ENCODE measurements around the gene ZBTB20. TPM values are rescaled to one million over a fixed set of nuclear protein-coding genes. Genes with fewer than 3 reads are reported as not detected.

The ZBTB20 gene
- total and polyA plus RNA-seq, 4 donors, result 3.1 to 57.4 (median 29.3) TPM

DNA sequence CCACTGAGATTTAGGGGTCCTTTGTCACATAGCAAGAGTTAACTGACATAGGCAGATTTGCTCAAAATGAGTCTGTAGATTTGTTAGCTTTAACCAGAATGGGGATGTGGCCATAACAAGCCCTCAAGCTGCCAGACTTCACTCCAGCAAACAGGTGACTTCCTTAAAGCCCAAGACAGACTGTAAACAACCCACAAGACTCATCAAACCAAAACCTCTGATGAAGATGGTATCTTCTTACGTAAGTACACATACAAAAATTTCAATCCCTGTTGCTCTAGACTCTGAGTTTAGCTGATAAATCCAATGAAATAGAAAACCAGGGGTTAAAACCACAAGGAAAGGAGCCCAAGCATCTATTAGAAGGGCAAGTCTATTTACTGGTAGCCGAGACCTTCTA lies 18.2 kb upstream of the ZBTB20 start:
- Histone ChIP-seq H3K27me3 (ENCODE audit: control insufficient read depth, insufficient read depth, low read length) (no peaks in the 10 kb centered on the region), H3K4me1 (ENCODE audit: control insufficient read depth, insufficient read depth, low read length) (no peaks in the 10 kb centered on the region), H3K9me3 (ENCODE audit: control insufficient read depth, insufficient read depth, low read length) (no peaks in the 10 kb centered on the region), H3K4me3 (ENCODE audit: low read depth, low read length) (no peak overlapping the region), H3K36me3 (ENCODE audit: control insufficient read depth, insufficient read depth, low read length) (no peaks in the 10 kb centered on the region), H3K27ac (ENCODE audit: low read depth, low read length) (no peak overlapping the region)
- WGBS (ENCODE audit: insufficient coverage), result 100% methylated on average over 1 of the region's 2 CpGs
- DNase-seq (ENCODE audit: low read depth in 4 of 6, low spot score in 6 of 6), result no peak

DNA sequence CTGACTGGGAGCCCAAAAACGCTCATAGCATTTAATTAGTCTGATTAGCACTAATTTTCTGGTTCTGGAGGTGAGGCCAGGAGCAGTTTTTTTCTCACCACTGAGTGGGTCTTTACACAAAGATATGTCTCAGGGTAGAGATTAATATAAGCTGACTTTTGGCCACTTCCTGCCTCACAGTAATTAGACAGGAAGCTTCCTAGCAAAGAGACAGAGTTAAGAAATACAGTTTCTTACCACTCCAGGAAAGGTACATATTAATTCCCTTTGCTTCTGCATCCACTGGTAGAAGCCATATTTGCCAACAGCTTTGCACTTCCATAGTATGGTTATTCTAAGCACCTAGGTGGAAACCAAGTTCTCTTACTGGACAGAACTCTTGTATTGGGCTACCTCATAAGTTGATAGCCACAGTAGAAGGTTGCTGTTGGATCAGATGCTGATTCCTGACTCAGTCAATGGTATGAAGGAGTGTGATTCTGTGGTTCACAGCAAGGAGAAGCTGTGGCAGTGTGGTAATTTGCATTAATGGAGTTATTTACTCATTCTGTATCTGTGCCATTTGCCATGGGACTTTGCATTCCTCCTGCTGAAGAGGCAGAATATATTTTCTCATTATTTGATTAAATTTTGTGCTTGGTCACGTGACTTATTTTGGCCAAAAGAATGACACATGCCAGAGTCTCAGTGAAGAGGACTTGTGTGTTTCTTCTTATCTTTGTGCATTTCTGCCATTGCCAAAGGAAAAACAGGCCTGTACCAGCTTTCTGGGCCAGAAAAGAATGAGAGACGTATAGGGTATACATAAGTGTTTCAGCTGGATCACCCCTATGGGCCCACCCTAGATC lies 17.5 kb upstream of the ZBTB20 start:
- Histone ChIP-seq H3K4me1 (ENCODE audit: control insufficient read depth, insufficient read depth, low read length) (no peaks in the 10 kb centered on the region), H3K27me3 (ENCODE audit: control insufficient read depth, insufficient read depth, low read length) (no peaks in the 10 kb centered on the region), H3K9me3 (ENCODE audit: control insufficient read depth, insufficient read depth, low read length) (no peaks in the 10 kb centered on the region), H3K36me3 (ENCODE audit: control insufficient read depth, insufficient read depth, low read length) (no peaks in the 10 kb centered on the region), H3K4me3 (ENCODE audit: low read depth, low read length) (no peak overlapping the region), H3K27ac (ENCODE audit: low read depth, low read length) (no peak overlapping the region)
- 92% methylated on average over 2 of the region's 3 CpGs for WGBS (ENCODE audit: insufficient coverage)
- no peak for DNase-seq (ENCODE audit: low read depth in 4 of 6, low spot score in 6 of 6)

DNA sequence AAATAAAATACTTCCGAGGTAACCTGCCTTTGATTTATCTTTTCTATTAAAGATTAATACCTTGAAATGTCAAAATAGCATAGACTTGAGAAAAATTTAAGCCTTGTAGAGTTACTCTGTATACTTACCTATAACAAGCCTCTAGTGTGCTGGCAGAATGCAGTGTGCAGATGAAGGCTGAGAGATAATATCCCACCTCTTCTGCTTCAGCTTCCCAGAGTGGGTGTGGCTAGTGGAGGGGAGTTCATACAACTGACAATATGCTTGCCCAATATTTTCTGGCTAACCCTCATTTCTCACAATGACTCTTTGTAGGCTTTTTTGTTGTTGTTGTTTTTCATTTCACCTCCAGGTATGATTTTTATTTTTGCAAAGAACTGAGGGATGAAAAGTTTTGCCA lies 15.7 kb upstream of the ZBTB20 start:
- no peaks in the 10 kb centered on the region for H3K9me3 ChIP-seq (ENCODE audit: control insufficient read depth, insufficient read depth, low read length)
- no CpG with 5 or more reads among the region's 1 CpG for WGBS (ENCODE audit: insufficient coverage)
- no peak for DNase-seq (ENCODE audit: low read depth in 4 of 6, low spot score in 6 of 6)
- no peaks in the 10 kb centered on the region for H3K27me3 ChIP-seq (ENCODE audit: control insufficient read depth, insufficient read depth, low read length)
- no peaks in the 10 kb centered on the region for H3K4me1 ChIP-seq (ENCODE audit: control insufficient read depth, insufficient read depth, low read length)
- H3K4me3 ChIP-seq (ENCODE audit: low read depth, low read length), result no peak overlapping the region
- no peak overlapping the region for H3K27ac ChIP-seq (ENCODE audit: low read depth, low read length)
- H3K36me3 ChIP-seq (ENCODE audit: control insufficient read depth, insufficient read depth, low read length), result no peaks in the 10 kb centered on the region

DNA sequence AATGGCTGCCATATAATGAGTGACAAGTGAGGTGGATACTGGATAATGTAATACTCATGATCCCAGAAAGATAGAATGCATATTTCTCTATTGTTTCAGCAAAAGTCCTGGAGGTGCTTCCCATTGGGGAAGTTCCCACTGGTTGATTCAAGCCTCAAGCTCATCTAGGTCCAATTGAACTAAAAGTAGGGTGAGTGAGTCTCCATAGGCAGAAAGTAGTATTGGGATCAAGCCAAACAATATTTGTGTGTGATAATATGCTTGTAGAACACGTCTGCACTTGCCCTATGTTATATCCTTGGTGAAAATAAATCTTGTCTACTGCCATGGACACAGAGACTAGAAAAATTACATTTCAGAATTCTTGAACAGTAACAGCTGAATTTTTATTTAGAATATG lies 14.8 kb upstream of the ZBTB20 start:
- no peak overlapping the region for H3K27ac ChIP-seq (ENCODE audit: low read depth, low read length)
- no peaks in the 10 kb centered on the region for H3K4me1 ChIP-seq (ENCODE audit: control insufficient read depth, insufficient read depth, low read length)
- H3K9me3 ChIP-seq (ENCODE audit: control insufficient read depth, insufficient read depth, low read length), result no peaks in the 10 kb centered on the region
- WGBS (ENCODE audit: insufficient coverage), result no CpG with 5 or more reads among the region's 1 CpG
- no peaks in the 10 kb centered on the region for H3K36me3 ChIP-seq (ENCODE audit: control insufficient read depth, insufficient read depth, low read length)
- no peak overlapping the region for H3K4me3 ChIP-seq (ENCODE audit: low read depth, low read length)
- H3K27me3 ChIP-seq (ENCODE audit: control insufficient read depth, insufficient read depth, low read length), result no peaks in the 10 kb centered on the region
- no peak for DNase-seq (ENCODE audit: low read depth in 4 of 6, low spot score in 6 of 6)

DNA sequence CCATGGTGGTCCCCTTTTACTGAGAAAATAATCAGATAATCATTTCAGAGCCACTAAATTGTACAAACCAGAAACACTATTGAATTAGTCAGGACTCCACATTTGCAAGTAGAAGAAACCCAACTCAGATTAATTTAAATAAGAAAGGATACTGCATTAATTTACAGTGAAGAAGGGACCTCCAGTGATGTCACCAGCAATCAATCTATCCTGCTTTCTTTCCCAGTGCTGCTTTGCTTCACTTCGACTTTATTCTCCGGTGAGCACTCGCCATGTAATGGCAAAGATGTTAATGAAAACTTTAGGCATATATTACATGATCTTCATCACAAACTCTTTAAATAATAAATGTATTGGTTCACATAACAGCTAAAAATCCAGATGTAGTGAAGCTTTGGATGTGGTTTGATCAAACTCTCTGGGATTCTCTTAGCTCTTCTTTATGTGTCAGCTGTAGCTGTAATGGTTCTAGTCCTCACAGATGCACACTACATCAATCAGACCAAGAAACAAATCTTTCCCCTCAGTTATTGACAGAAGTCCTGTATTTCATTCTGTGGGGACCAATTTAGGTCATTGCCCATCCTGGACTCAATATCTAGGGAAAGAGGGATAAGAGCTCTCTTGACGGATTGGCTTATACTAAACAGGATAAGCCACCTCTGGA lies 14.2 kb upstream of the ZBTB20 start:
- Histone ChIP-seq H3K9me3 (ENCODE audit: control insufficient read depth, insufficient read depth, low read length) (no peaks in the 10 kb centered on the region), H3K4me3 (ENCODE audit: low read depth, low read length) (no peak overlapping the region), H3K27ac (ENCODE audit: low read depth, low read length) (no peak overlapping the region), H3K4me1 (ENCODE audit: control insufficient read depth, insufficient read depth, low read length) (no peaks in the 10 kb centered on the region), H3K27me3 (ENCODE audit: control insufficient read depth, insufficient read depth, low read length) (no peaks in the 10 kb centered on the region), H3K36me3 (ENCODE audit: control insufficient read depth, insufficient read depth, low read length) (no peaks in the 10 kb centered on the region)
- 100% methylated on average over 1 of the region's 4 CpGs for WGBS (ENCODE audit: insufficient coverage)
- DNase-seq (ENCODE audit: low read depth in 4 of 6, low spot score in 6 of 6), result peak in 1 of 6 donors; percentile 60

DNA sequence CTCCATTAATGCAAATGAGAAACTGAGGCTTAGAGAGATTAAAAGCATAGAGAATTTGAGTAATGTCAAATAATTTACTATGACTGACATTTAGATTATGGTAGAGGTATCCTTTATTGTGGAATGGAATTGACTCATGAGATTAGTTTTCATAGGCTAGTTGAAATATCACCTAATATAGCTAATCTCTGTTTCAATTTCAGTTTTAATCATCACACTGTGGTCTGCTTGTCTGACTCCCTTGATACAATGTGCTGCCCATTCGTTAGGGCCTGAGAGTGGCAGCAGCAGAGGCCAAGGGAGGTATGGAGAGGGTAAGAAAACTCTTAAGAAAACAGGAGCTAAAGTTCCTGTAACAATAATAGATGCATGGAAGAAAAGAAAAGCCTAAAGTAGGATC lies 13.2 kb upstream of the ZBTB20 start:
- no peak overlapping the region for H3K27ac ChIP-seq (ENCODE audit: low read depth, low read length)
- no peaks in the 10 kb centered on the region for H3K4me1 ChIP-seq (ENCODE audit: control insufficient read depth, insufficient read depth, low read length)
- H3K27me3 ChIP-seq (ENCODE audit: control insufficient read depth, insufficient read depth, low read length), result no peaks in the 10 kb centered on the region
- H3K9me3 ChIP-seq (ENCODE audit: control insufficient read depth, insufficient read depth, low read length), result no peaks in the 10 kb centered on the region
- DNase-seq (ENCODE audit: low read depth in 4 of 6, low spot score in 6 of 6), result no peak
- WGBS (ENCODE audit: insufficient coverage), result 80% methylated on average over 1 of the region's 1 CpG
- no peaks in the 10 kb centered on the region for H3K36me3 ChIP-seq (ENCODE audit: control insufficient read depth, insufficient read depth, low read length)
- H3K4me3 ChIP-seq (ENCODE audit: low read depth, low read length), result no peak overlapping the region

DNA sequence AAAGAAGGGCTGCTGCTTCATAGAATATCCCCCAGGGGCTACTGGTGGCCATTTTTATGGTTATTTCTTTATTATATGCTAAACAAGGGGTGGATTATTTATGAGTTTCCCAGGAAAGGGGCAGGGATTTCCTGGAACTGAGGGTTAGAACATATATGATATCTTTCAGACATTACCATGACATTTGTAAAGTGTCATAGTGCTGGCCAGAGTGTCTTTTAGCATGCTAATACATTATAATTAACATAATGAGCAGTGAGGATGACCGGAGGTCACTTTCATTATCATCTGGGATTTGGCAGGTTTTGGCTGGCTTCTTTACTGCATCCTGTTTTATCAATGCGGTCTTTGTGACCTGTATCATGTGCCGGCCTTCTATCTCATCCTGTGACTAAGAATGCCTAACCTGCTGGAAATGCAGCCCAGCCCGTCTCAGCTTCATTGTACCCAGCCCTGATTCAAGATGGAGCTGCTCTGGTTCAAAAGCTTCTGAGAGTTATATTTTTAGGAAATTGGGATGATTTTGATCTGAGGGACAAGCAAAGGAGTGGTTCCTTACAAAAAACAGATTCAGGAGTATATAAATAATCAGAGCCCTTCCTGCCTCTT lies 9.1 kb upstream of the ZBTB20 start:
- H3K27ac ChIP-seq (ENCODE audit: low read depth, low read length), result no peak overlapping the region
- no peak overlapping the region for H3K4me3 ChIP-seq (ENCODE audit: low read depth, low read length)
- H3K9me3 ChIP-seq (ENCODE audit: control insufficient read depth, insufficient read depth, low read length), result no peaks in the 10 kb centered on the region
- no peaks in the 10 kb centered on the region for H3K4me1 ChIP-seq (ENCODE audit: control insufficient read depth, insufficient read depth, low read length)
- no peaks in the 10 kb centered on the region for H3K27me3 ChIP-seq (ENCODE audit: control insufficient read depth, insufficient read depth, low read length)
- no peaks in the 10 kb centered on the region for H3K36me3 ChIP-seq (ENCODE audit: control insufficient read depth, insufficient read depth, low read length)
- WGBS (ENCODE audit: insufficient coverage), result 37% methylated on average over 4 of the region's 4 CpGs
- DNase-seq (ENCODE audit: low read depth in 4 of 6, low spot score in 6 of 6), result peak in 1 of 6 donors; percentile 12

DNA sequence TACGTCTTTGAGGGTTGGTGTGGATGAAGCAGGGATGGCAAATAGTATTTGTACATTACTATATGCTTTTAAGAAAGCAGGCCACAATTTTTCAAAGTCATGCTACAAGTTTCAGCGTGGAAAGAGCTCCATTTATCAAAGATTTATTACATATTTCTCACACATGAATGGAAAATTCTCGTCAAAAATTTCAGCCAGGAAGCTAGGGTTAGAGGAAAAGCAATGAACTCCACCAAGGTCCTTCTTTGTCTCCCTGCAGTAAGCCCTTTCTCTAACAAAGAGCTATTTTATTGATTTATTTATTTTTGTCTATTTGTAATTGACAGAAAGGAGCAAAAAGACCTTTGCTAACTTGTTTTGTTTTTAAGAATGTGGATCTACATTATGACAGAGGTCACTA lies 7.5 kb upstream of the ZBTB20 start:
- DNase-seq (ENCODE audit: low read depth in 4 of 6, low spot score in 6 of 6), result no peak
- Histone ChIP-seq H3K4me3 (ENCODE audit: low read depth, low read length) (no peak overlapping the region), H3K27ac (ENCODE audit: low read depth, low read length) (no peak overlapping the region), H3K36me3 (ENCODE audit: control insufficient read depth, insufficient read depth, low read length) (no peaks in the 10 kb centered on the region), H3K4me1 (ENCODE audit: control insufficient read depth, insufficient read depth, low read length) (no peaks in the 10 kb centered on the region), H3K27me3 (ENCODE audit: control insufficient read depth, insufficient read depth, low read length) (no peaks in the 10 kb centered on the region), H3K9me3 (ENCODE audit: control insufficient read depth, insufficient read depth, low read length) (no peaks in the 10 kb centered on the region)
- WGBS (ENCODE audit: insufficient coverage), result no CpG with 5 or more reads among the region's 3 CpGs

DNA sequence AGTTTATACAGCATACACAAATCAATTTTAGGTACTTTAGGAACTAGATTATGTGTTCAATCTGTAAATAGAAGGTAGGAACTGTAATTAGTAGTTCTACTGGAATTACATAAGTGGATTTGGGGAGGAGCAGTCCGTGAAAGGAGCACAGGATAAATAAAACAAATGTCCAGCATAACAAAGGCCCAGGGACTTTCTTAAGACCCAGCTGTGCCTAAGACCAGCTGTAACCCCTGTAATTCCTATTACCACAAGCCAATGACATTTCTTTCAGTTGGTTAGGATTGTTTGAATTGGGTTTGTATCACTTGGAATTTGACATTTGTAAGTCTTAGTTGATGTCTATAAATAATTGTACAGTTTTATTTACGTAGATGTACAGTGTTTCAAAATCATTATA lies 4.8 kb upstream of the ZBTB20 start:
- H3K27ac ChIP-seq (ENCODE audit: low read depth, low read length), result no peak overlapping the region
- H3K4me1 ChIP-seq (ENCODE audit: control insufficient read depth, insufficient read depth, low read length), result no peaks in the 10 kb centered on the region
- H3K4me3 ChIP-seq (ENCODE audit: low read depth, low read length), result no peak overlapping the region
- H3K9me3 ChIP-seq (ENCODE audit: control insufficient read depth, insufficient read depth, low read length), result no peaks in the 10 kb centered on the region
- no CpG with 5 or more reads among the region's 2 CpGs for WGBS (ENCODE audit: insufficient coverage)
- H3K27me3 ChIP-seq (ENCODE audit: control insufficient read depth, insufficient read depth, low read length), result no peaks in the 10 kb centered on the region
- DNase-seq (ENCODE audit: low read depth in 4 of 6, low spot score in 6 of 6), result no peak
- no peaks in the 10 kb centered on the region for H3K36me3 ChIP-seq (ENCODE audit: control insufficient read depth, insufficient read depth, low read length)

Measured in spinal cord (tissue), 10 donors.